ENCODE results near the gene ZNF608.

DNA sequence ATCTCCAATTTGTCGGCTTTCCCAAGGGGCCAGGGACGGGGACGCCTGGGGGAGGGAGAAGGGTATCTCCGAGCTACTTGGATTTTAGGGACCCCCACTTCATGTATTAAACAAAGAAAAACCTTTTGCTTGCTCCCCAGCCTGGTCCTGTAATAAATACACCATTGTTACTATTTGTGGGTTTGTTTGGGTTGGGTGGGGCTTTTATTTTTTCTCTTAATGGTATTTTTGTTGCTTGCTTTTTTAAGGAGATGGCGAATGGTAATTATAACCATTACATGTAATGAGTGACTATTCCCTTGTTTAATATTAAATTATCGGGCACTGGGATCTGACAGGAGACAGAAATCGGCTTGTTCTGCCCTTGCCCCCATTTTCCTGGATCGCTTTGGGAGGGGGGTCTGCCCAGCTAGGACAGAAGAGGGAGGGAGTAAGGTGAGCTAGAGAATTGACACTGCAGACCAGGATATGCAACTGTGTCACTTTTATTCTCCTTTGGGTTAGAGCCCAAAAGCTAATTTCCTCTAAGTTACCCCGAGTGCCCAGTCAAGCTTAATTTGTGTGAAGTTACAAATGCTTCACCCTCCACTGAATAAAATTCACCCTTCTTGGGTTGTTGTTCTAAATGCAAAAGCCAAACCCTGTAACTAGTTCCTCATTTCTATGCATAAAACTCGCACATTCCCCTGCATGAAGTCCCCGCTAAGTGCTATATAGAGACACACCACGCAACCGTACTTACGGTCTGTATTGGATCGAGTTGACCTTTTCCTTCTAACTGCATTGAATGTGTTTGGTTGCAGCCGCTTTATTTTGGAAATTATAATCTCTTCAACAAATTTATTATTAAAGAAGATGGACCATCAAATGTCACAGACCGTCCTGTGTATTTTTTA is 1.6 kb upstream of the ZNF608 start:
- TF ChIP-seq, protein P1, sequence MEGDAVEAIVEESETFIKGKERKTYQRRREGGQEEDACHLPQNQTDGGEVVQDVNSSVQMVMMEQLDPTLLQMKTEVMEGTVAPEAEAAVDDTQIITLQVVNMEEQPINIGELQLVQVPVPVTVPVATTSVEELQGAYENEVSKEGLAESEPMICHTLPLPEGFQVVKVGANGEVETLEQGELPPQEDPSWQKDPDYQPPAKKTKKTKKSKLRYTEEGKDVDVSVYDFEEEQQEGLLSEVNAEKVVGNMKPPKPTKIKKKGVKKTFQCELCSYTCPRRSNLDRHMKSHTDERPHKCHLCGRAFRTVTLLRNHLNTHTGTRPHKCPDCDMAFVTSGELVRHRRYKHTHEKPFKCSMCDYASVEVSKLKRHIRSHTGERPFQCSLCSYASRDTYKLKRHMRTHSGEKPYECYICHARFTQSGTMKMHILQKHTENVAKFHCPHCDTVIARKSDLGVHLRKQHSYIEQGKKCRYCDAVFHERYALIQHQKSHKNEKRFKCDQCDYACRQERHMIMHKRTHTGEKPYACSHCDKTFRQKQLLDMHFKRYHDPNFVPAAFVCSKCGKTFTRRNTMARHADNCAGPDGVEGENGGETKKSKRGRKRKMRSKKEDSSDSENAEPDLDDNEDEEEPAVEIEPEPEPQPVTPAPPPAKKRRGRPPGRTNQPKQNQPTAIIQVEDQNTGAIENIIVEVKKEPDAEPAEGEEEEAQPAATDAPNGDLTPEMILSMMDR (IDR thresholded peaks at IDR 0.05; ENCODE audit: insufficient read depth, low read length, poor library complexity, severe bottlenecking) = no peak
- no peak for TF ChIP-seq EZH2phosphoT487 (conservative IDR thresholded peaks at IDR 0.05; ENCODE audit: low read length)

Measured in SU-DHL-6 (cell line).